Measurements from ENCODE around the gene DENND1B.

GRCh38 chr1:197664391-197664790, 110.9 kb downstream of the DENND1B start:
- no peak for TF ChIP-seq CTCF (optimal IDR thresholded peaks at IDR 0.05 in 1 of 3, IDR thresholded peaks at IDR 0.05 in 1 of 3, conservative IDR thresholded peaks at IDR 0.05 in 1 of 3; ENCODE audit: extremely low read depth in 1 of 3, insufficient read depth in 2 of 3, low read length in 3 of 3)
- TF ChIP-seq EZH2 (IDR thresholded peaks at IDR 0.05; ENCODE audit: low read length): no peak
